ENCODE measurements around the gene ACTR8. TPM values are rescaled to one million over a fixed set of nuclear protein-coding genes. Genes with fewer than 3 reads are reported as not detected.

ACTR8 gene
- polyA plus RNA-seq, 1 donor from 2014 or later: 28.4 TPM

- Histone ChIP-seq H3F3A (ENCODE audit: insufficient read depth, low read length, poor library complexity, severe bottlenecking) (no peaks in the 10 kb centered on the region), H3K27me3 (ENCODE audit: insufficient read depth, low read depth, low read length) (no peaks in the 10 kb centered on the region), H3K36me3 (ENCODE audit: insufficient read depth, low read length) (peaks cover 9% of the 10 kb centered on the region), H3K79me2 (replicated peaks; ENCODE audit: insufficient read depth, low read length) (peaks cover 30% of the 10 kb centered on the region), H3K27ac (ENCODE audit: low read length) (no peak overlapping the region), H4K20me1 (ENCODE audit: insufficient read depth) (no peaks in the 10 kb centered on the region), H3K4me3 (ENCODE audit: low read length) (no peak overlapping the region), H3K9ac (ENCODE audit: low read length) (no peak overlapping the region), H3K4me2 (ENCODE audit: low read length) (no peak overlapping the region), H3K9me3 (ENCODE audit: low read length) (no peaks in the 10 kb centered on the region), H2AFZ (ENCODE audit: low read depth, low read length) (no peak overlapping the region), H3K9me2 (ENCODE audit: insufficient read depth, low read length) (no peaks in the 10 kb centered on the region)
- TF ChIP-seq REST (IDR thresholded peaks at IDR 0.05; ENCODE audit: borderline replicate concordance): no peak
- TF ChIP-seq TAF1 (IDR thresholded peaks at IDR 0.05; ENCODE audit: low read depth): no peak
- no peak for TF ChIP-seq MXI1 (conservative IDR thresholded peaks at IDR 0.05; ENCODE audit: poor library complexity, severe bottlenecking)
- no peak for TF ChIP-seq EZH2 (IDR thresholded peaks at IDR 0.05; ENCODE audit: borderline replicate concordance, insufficient read depth, low read length, poor library complexity, severe bottlenecking)
- TF ChIP-seq RAD21 (conservative IDR thresholded peaks at IDR 0.05): no peak
- no peak for TF ChIP-seq EP300 (conservative IDR thresholded peaks at IDR 0.05; ENCODE audit: poor library complexity, severe bottlenecking)
- TF ChIP-seq POLR2AphosphoS5 (IDR thresholded peaks at IDR 0.05): no peak
- no peak for TF ChIP-seq CTCF (IDR thresholded peaks at IDR 0.05; ENCODE audit: poor library complexity, severe bottlenecking)
- TF ChIP-seq SMC3 (conservative IDR thresholded peaks at IDR 0.05; ENCODE audit: poor library complexity): no peak
Observed at GRCh38 chr3:53884623-53885022, 2.7 kb upstream of the ACTR8 start.

GRCh38 chr3:53883008-53883407 lies 1.1 kb upstream of the ACTR8 start:
- Histone ChIP-seq H3K79me2 (replicated peaks; ENCODE audit: insufficient read depth, low read length) (peaks cover 22% of the 10 kb centered on the region), H3K4me2 (ENCODE audit: low read length) (no peak overlapping the region), H3F3A (ENCODE audit: insufficient read depth, low read length, poor library complexity, severe bottlenecking) (no peaks in the 10 kb centered on the region), H3K27me3 (ENCODE audit: insufficient read depth, low read depth, low read length) (no peaks in the 10 kb centered on the region), H3K9me3 (ENCODE audit: low read length) (no peaks in the 10 kb centered on the region), H3K9ac (ENCODE audit: low read length) (no peak overlapping the region), H3K9me2 (ENCODE audit: insufficient read depth, low read length) (no peaks in the 10 kb centered on the region), H2AFZ (ENCODE audit: low read depth, low read length) (no peak overlapping the region), H3K27ac (ENCODE audit: low read length) (no peak overlapping the region), H4K20me1 (ENCODE audit: insufficient read depth) (no peaks in the 10 kb centered on the region), H3K4me3 (ENCODE audit: low read length) (no peak overlapping the region), H3K36me3 (ENCODE audit: insufficient read depth, low read length) (peaks cover 10% of the 10 kb centered on the region)
- no peak for TF ChIP-seq CTCF (IDR thresholded peaks at IDR 0.05; ENCODE audit: poor library complexity, severe bottlenecking)
- no peak for TF ChIP-seq MXI1 (conservative IDR thresholded peaks at IDR 0.05; ENCODE audit: poor library complexity, severe bottlenecking)
- no peak for TF ChIP-seq REST (IDR thresholded peaks at IDR 0.05; ENCODE audit: borderline replicate concordance)

Data from neural cell (in vitro differentiated cells).